ENCODE measurements around the gene FYB2.
A peak's percentile ranks its signal among the peaks of the same experiment; 100 is the strongest.

The FYB2 gene

GRCh38 chr1:56834137-56834900 is 15.1 kb upstream of the FYB2 start:
- DNase-seq: no peak

- no peak for DNase-seq
Observed at GRCh38 chr1:56833088-56833487, 13.9 kb upstream of the FYB2 start.

GRCh38 chr1:56831871-56832693 is 12.9 kb upstream of the FYB2 start:
- peak; percentile 15 to 60 (median 42) for DNase-seq

- DNase-seq: no peak
Observed at GRCh38 chr1:56830052-56830451, 10.8 kb upstream of the FYB2 start.

- DNase-seq: no peak
Observed at GRCh38 chr1:56827711-56828110, 8.5 kb upstream of the FYB2 start.

- DNase-seq: no peak
Observed at GRCh38 chr1:56825436-56825835, 6.2 kb upstream of the FYB2 start.

GRCh38 chr1:56824938-56825337 is 5.7 kb upstream of the FYB2 start:
- DNase-seq: no peak

- DNase-seq: no peak
Observed at GRCh38 chr1:56824271-56824670, 5.1 kb upstream of the FYB2 start.

GRCh38 chr1:56821462-56821797 is 2.2 kb upstream of the FYB2 start:
- no peak for DNase-seq

GRCh38 chr1:56820755-56821461 is 1.7 kb upstream of the FYB2 start:
- peak in 3 of 5 experiments; percentile 36 to 49 (median 47) for DNase-seq

- no peak for DNase-seq
Observed at GRCh38 chr1:56817716-56818463, 1.3 kb downstream of the FYB2 start.

- no peak for DNase-seq
Observed at GRCh38 chr1:56816909-56817308, 2.3 kb downstream of the FYB2 start.

- DNase-seq: no peak
Observed at GRCh38 chr1:56816264-56816663, 2.9 kb downstream of the FYB2 start.

GRCh38 chr1:56814205-56814604 is 5.0 kb downstream of the FYB2 start:
- no peak for DNase-seq

GRCh38 chr1:56811331-56811730 is 7.9 kb downstream of the FYB2 start:
- no peak for DNase-seq

- no peak for DNase-seq
Observed at GRCh38 chr1:56808410-56808809, 10.8 kb downstream of the FYB2 start.

GRCh38 chr1:56806804-56807203 is 12.4 kb downstream of the FYB2 start:
- no peak for DNase-seq

GRCh38 chr1:56803561-56804156 is 15.5 kb downstream of the FYB2 start:
- DNase-seq: no peak

GRCh38 chr1:56799605-56800400 is 19.4 kb downstream of the FYB2 start:
- DNase-seq: no peak

GRCh38 chr1:56798053-56798471 is 21.1 kb downstream of the FYB2 start:
- DNase-seq: no peak

GRCh38 chr1:56797065-56797685 is 22.0 kb downstream of the FYB2 start:
- no peak for DNase-seq

All from T-helper 2 cell (primary cell).